Body of pancreas (tissue), 4 donors: ENCODE results near the gene PCDHGB1.
"Not testable (repeated sequence)": the region's sequence is repeated elsewhere in the genome, so short reads cannot be mapped to it uniquely, and the experiment has no call there.

Source experiments
- CTCF ChIP-seq, 7 experiments: fragments of 450-650 bp in 4 of 7; fragments of 200-600 bp in 3 of 7; sonication (generic) in 3 of 7; IDR thresholded peaks; one replicate each; pipeline ENCODE4 v1.5.1; 2016 to 2019; ENCODE audit warnings: antibody characterized with exemption in 7 of 7
- POLR2A ChIP-seq, 3 donors: fragments of 450-650 bp; IDR thresholded peaks; one replicate each; pipeline ENCODE4 v1.6.1; 2016; ENCODE audit warnings: antibody characterized with exemption in 3 of 3, mild to moderate bottlenecking in 2 of 3

- not testable (repeated sequence) for TF ChIP-seq CTCF, POLR2A (IDR thresholded peaks at IDR 0.05)
Measured at GRCh38 chr5:141316963-141317362, 32.9 kb upstream of the PCDHGB1 start.
